C4-2B (cell line): ENCODE data around the gene TMEM11.

Source experiments
- CTCF ChIP-seq: fragments of 450-650 bp; conservative IDR thresholded peaks from 2 replicates; pipeline ENCODE4 v1.5.1; 2017; ENCODE audit warnings: mild to moderate bottlenecking
- ZFX ChIP-seq: fragments of 450-650 bp; IDR thresholded peaks from 2 replicates; pipeline ENCODE4 v1.6.1; 2017

- TF ChIP-seq CTCF, result no peak
- TF ChIP-seq ZFX, result no peak
Observed at GRCh38 chr17:21249086-21249795, 35.3 kb upstream of the TMEM11 start.
